GM23338 (cell line): Measurements from ENCODE around the gene GRM3. TPM values are rescaled to one million over a fixed set of nuclear protein-coding genes. Genes with fewer than 3 reads are reported as not detected.

Experiments
- ATAC-seq: fragments of 200-7000 bp; cut with Tn5 transposase; 3 replicates; pipeline ENCODE4 v1.9.1; 2020
- DNase-seq: peaks from one replicate; pipeline ENCODE4 v3.0.0-alpha.2; 2015; ENCODE audit warnings: low spot score
- H2AFZ ChIP-seq: fragments of 200-600 bp; sonication (generic); 2 replicates; pipeline ENCODE4 v1.8.0; 2016; ENCODE audit warnings: antibody characterized with exemption, mild to moderate bottlenecking, moderate library complexity
- H3F3A ChIP-seq: fragments of 200-600 bp; sonication (generic); replicated peaks from 2 replicates; pipeline ENCODE4 v1.8.0; 2017; ENCODE audit warnings: antibody characterized with exemption, mixed run types, low read depth
- H3K27ac ChIP-seq: fragments of 200-600 bp; sonication (generic); 2 replicates; pipeline ENCODE4 v1.6.1; 2016; ENCODE audit warnings: low read depth
- H3K27me3 ChIP-seq: fragments of 200-600 bp; sonication (generic); 2 replicates; pipeline ENCODE4 v1.8.0; 2016; ENCODE audit warnings: mild to moderate bottlenecking, mixed run types, moderate library complexity; ENCODE audit not compliant: insufficient read depth
- H3K36me3 ChIP-seq: fragments of 200-600 bp; sonication (generic); 2 replicates; pipeline ENCODE4 v1.8.0; 2016; ENCODE audit warnings: mild to moderate bottlenecking; ENCODE audit not compliant: insufficient read depth
- H3K4me1 ChIP-seq: fragments of 200-600 bp; sonication (generic); 2 replicates; pipeline ENCODE4 v1.8.0; 2016; ENCODE audit warnings: mild to moderate bottlenecking, moderate library complexity; ENCODE audit not compliant: insufficient read depth
- H3K4me2 ChIP-seq: fragments of 200-600 bp; sonication (generic); 2 replicates; pipeline ENCODE4 v1.7.1; 2017; ENCODE audit warnings: mixed run types
- H3K4me3 ChIP-seq: fragments of 200-600 bp; sonication (generic); 2 replicates; pipeline ENCODE4 v1.6.1; 2016; ENCODE audit warnings: mixed run types
- H3K79me2 ChIP-seq: fragments of 200-600 bp; sonication (generic); replicated peaks from 2 replicates; pipeline ENCODE4 v1.8.0; 2017; ENCODE audit warnings: mild to moderate bottlenecking; ENCODE audit not compliant: insufficient read depth
- H3K9me2 ChIP-seq: fragments of 200-600 bp; sonication (generic); 2 replicates; pipeline ENCODE4 v1.8.0; 2017; ENCODE audit not compliant: insufficient read depth
- H4K20me1 ChIP-seq: fragments of 200-600 bp; sonication (generic); replicated peaks from 2 replicates; pipeline ENCODE4 v1.8.0; 2017; ENCODE audit warnings: mild to moderate bottlenecking; ENCODE audit not compliant: insufficient read depth
- H3K27ac Mint-ChIP-seq: 2 replicates; pipeline ENCODE4 v1.8.0; 2020; ENCODE audit warnings: inconsistent platforms, mild to moderate bottlenecking, moderate library complexity, mixed read lengths
- H3K27me3 Mint-ChIP-seq: 3 replicates; pipeline ENCODE4 v1.8.0; 2022; ENCODE audit warnings: low read depth, mild to moderate bottlenecking, moderate library complexity, mixed read lengths, inconsistent platforms; ENCODE audit not compliant: insufficient read depth, poor library complexity
- H3K36me3 Mint-ChIP-seq: 3 replicates; pipeline ENCODE4 v1.8.0; 2021; ENCODE audit warnings: low read depth, mild to moderate bottlenecking, inconsistent platforms, moderate library complexity, mixed read lengths
- H3K4me1 Mint-ChIP-seq: 3 replicates; pipeline ENCODE4 v1.8.0; 2020; ENCODE audit warnings: mild to moderate bottlenecking, inconsistent platforms, mixed read lengths
- H3K4me3 Mint-ChIP-seq: 3 replicates; pipeline ENCODE4 v1.8.0; 2021; ENCODE audit warnings: moderate library complexity, mild to moderate bottlenecking, inconsistent platforms, mixed read lengths
- H3K9me3 Mint-ChIP-seq: 3 replicates; pipeline ENCODE4 v1.8.0; 2020; ENCODE audit warnings: moderate library complexity, mild to moderate bottlenecking, inconsistent platforms, mixed read lengths
- CREB1 ChIP-seq: fragments of 250-450 bp; sonication (Bioruptor Pico); IDR thresholded peaks from 2 replicates; pipeline ENCODE4 v1.5.0; 2020; ENCODE audit warnings: low read depth, mild to moderate bottlenecking, moderate library complexity
- EZH2 ChIP-seq: fragments of 200-600 bp; sonication (generic); IDR thresholded peaks from one replicate; pipeline ENCODE4 v1.8.0; 2017; ENCODE audit warnings: antibody characterized with exemption, mild to moderate bottlenecking, low read depth; ENCODE audit not compliant: unreplicated experiment
- POLR2AphosphoS5 ChIP-seq: IDR thresholded peaks from 2 replicates; pipeline ENCODE4 v1.6.1; 2016; ENCODE audit warnings: antibody characterized with exemption, low read depth
- STAT1 ChIP-seq: IDR thresholded peaks from one replicate; pipeline ENCODE4 v1.6.1; 2016; ENCODE audit warnings: antibody characterized with exemption; ENCODE audit not compliant: unreplicated experiment
- ZNF114 ChIP-seq: fragments of 250-450 bp; sonication (Bioruptor Pico); IDR thresholded peaks from 2 replicates; pipeline ENCODE4 v1.5.0; 2020; ENCODE audit warnings: mild to moderate bottlenecking, moderate library complexity
- ZNF331 ChIP-seq: fragments of 250-450 bp; sonication (Bioruptor Pico); IDR thresholded peaks from 2 replicates; pipeline ENCODE4 v1.5.0; 2020; ENCODE audit warnings: low read depth, mild to moderate bottlenecking, moderate library complexity
- polyA plus RNA-seq: library from polyadenylated mRNA; unstranded; fragments of >200 nt; fragmentation: Nextera tagmentation; extraction: Ambion mirVana; gene quantifications from 2 replicates; pipeline ENCODE4 v1.2.1, GENCODE V29; 2016
- total RNA-seq: library from RNA; depleted of rRNA; stranded (reverse); fragments of >200 nt; shearing (Covaris generic); gene quantifications from 2 replicates; pipeline ENCODE4 v1.2.3, GENCODE V29; 2014
- TF ChIP-seq, protein P1 (sequence below): IDR thresholded peaks from one replicate; pipeline ENCODE4 v1.6.1; 2018; ENCODE audit warnings: antibody characterized with exemption; ENCODE audit not compliant: unreplicated experiment
- TF ChIP-seq, protein P2 (sequence below), 2 experiments: fragments of 200-600 bp in 1 of 2; sonication (generic) in 1 of 2; conservative IDR thresholded peaks; 2 replicates each; pipeline versions ENCODE4 v1.5.1 to v1.6.1; 2016 to 2017; ENCODE audit warnings: antibody characterized with exemption in 2 of 2, low read depth in 2 of 2, mild to moderate bottlenecking in 2 of 2, moderate library complexity in 1 of 2
- TF ChIP-seq, protein P3 (sequence below): IDR thresholded peaks from 2 replicates; pipeline ENCODE4 v1.6.1; 2016; ENCODE audit warnings: antibody characterized with exemption
- TF ChIP-seq, protein P4 (sequence below): fragments of 250-450 bp; sonication (Bioruptor Pico); IDR thresholded peaks from 2 replicates; pipeline ENCODE4 v1.5.0; 2020; ENCODE audit warnings: mild to moderate bottlenecking, moderate library complexity

Gene GRM3
- total and polyA plus RNA-seq, 2 experiments from 2014 or later, result 0.79 to 1.9 TPM

DNA sequence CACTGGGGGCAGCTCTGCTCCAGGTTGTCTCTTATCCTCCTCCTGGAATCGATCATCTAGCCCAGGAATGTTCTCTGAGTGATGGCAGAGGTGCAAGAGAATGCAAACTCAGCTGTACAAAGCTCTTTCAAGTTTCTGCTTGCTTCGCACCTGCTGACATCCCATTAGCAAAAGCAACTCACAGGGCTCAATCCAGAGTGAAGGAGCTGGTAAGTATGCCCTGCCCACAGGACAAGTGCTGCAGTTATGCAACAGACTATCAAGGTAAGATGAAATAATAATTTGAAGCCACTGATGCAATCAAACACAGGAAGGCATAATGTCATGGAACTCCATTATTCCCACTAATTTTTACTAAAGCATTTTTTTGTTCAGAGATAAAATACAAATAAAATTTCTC, 122.2 kb downstream of the GRM3 start:
- ATAC-seq (no peak), DNase-seq (no peak)
- no peaks in the 10 kb centered on the region for H3F3A ChIP-seq
- no peak overlapping the region for H3K4me2 ChIP-seq
- no peaks in the 10 kb centered on the region for H3K79me2 ChIP-seq
- no peaks in the 10 kb centered on the region for H4K20me1 ChIP-seq
- Mint-ChIP-seq H3K4me3 (no peak overlapping the region), H3K27ac (no peak overlapping the region), H3K9me3 (no peaks in the 10 kb centered on the region), H3K36me3 (no peaks in the 10 kb centered on the region; the same call in 2 of the 3 replicates), H3K4me1 (peaks cover 38% of the 10 kb centered on the region), H3K27me3 (no peaks in the 10 kb centered on the region)
- no peaks in the 10 kb centered on the region for H3K27me3 ChIP-seq
- no peak overlapping the region for H3K27ac ChIP-seq
- TF ChIP-seq, protein P1, sequence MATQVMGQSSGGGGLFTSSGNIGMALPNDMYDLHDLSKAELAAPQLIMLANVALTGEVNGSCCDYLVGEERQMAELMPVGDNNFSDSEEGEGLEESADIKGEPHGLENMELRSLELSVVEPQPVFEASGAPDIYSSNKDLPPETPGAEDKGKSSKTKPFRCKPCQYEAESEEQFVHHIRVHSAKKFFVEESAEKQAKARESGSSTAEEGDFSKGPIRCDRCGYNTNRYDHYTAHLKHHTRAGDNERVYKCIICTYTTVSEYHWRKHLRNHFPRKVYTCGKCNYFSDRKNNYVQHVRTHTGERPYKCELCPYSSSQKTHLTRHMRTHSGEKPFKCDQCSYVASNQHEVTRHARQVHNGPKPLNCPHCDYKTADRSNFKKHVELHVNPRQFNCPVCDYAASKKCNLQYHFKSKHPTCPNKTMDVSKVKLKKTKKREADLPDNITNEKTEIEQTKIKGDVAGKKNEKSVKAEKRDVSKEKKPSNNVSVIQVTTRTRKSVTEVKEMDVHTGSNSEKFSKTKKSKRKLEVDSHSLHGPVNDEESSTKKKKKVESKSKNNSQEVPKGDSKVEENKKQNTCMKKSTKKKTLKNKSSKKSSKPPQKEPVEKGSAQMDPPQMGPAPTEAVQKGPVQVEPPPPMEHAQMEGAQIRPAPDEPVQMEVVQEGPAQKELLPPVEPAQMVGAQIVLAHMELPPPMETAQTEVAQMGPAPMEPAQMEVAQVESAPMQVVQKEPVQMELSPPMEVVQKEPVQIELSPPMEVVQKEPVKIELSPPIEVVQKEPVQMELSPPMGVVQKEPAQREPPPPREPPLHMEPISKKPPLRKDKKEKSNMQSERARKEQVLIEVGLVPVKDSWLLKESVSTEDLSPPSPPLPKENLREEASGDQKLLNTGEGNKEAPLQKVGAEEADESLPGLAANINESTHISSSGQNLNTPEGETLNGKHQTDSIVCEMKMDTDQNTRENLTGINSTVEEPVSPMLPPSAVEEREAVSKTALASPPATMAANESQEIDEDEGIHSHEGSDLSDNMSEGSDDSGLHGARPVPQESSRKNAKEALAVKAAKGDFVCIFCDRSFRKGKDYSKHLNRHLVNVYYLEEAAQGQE, result no peak
- no peak for TF ChIP-seq CREB1 (CRISPR knock-in tag)
- TF ChIP-seq ZNF331 (CRISPR knock-in tag), result no peak
- TF ChIP-seq POLR2AphosphoS5, result no peak
- no peak for TF ChIP-seq STAT1
- TF ChIP-seq, protein P2, sequence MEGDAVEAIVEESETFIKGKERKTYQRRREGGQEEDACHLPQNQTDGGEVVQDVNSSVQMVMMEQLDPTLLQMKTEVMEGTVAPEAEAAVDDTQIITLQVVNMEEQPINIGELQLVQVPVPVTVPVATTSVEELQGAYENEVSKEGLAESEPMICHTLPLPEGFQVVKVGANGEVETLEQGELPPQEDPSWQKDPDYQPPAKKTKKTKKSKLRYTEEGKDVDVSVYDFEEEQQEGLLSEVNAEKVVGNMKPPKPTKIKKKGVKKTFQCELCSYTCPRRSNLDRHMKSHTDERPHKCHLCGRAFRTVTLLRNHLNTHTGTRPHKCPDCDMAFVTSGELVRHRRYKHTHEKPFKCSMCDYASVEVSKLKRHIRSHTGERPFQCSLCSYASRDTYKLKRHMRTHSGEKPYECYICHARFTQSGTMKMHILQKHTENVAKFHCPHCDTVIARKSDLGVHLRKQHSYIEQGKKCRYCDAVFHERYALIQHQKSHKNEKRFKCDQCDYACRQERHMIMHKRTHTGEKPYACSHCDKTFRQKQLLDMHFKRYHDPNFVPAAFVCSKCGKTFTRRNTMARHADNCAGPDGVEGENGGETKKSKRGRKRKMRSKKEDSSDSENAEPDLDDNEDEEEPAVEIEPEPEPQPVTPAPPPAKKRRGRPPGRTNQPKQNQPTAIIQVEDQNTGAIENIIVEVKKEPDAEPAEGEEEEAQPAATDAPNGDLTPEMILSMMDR (conservative IDR thresholded peaks at IDR 0.05; ENCODE audit: low read depth in 2 of 2), result no peak
- TF ChIP-seq, protein P3, sequence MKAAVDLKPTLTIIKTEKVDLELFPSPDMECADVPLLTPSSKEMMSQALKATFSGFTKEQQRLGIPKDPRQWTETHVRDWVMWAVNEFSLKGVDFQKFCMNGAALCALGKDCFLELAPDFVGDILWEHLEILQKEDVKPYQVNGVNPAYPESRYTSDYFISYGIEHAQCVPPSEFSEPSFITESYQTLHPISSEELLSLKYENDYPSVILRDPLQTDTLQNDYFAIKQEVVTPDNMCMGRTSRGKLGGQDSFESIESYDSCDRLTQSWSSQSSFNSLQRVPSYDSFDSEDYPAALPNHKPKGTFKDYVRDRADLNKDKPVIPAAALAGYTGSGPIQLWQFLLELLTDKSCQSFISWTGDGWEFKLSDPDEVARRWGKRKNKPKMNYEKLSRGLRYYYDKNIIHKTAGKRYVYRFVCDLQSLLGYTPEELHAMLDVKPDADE, result no peak
- TF ChIP-seq, protein P4, sequence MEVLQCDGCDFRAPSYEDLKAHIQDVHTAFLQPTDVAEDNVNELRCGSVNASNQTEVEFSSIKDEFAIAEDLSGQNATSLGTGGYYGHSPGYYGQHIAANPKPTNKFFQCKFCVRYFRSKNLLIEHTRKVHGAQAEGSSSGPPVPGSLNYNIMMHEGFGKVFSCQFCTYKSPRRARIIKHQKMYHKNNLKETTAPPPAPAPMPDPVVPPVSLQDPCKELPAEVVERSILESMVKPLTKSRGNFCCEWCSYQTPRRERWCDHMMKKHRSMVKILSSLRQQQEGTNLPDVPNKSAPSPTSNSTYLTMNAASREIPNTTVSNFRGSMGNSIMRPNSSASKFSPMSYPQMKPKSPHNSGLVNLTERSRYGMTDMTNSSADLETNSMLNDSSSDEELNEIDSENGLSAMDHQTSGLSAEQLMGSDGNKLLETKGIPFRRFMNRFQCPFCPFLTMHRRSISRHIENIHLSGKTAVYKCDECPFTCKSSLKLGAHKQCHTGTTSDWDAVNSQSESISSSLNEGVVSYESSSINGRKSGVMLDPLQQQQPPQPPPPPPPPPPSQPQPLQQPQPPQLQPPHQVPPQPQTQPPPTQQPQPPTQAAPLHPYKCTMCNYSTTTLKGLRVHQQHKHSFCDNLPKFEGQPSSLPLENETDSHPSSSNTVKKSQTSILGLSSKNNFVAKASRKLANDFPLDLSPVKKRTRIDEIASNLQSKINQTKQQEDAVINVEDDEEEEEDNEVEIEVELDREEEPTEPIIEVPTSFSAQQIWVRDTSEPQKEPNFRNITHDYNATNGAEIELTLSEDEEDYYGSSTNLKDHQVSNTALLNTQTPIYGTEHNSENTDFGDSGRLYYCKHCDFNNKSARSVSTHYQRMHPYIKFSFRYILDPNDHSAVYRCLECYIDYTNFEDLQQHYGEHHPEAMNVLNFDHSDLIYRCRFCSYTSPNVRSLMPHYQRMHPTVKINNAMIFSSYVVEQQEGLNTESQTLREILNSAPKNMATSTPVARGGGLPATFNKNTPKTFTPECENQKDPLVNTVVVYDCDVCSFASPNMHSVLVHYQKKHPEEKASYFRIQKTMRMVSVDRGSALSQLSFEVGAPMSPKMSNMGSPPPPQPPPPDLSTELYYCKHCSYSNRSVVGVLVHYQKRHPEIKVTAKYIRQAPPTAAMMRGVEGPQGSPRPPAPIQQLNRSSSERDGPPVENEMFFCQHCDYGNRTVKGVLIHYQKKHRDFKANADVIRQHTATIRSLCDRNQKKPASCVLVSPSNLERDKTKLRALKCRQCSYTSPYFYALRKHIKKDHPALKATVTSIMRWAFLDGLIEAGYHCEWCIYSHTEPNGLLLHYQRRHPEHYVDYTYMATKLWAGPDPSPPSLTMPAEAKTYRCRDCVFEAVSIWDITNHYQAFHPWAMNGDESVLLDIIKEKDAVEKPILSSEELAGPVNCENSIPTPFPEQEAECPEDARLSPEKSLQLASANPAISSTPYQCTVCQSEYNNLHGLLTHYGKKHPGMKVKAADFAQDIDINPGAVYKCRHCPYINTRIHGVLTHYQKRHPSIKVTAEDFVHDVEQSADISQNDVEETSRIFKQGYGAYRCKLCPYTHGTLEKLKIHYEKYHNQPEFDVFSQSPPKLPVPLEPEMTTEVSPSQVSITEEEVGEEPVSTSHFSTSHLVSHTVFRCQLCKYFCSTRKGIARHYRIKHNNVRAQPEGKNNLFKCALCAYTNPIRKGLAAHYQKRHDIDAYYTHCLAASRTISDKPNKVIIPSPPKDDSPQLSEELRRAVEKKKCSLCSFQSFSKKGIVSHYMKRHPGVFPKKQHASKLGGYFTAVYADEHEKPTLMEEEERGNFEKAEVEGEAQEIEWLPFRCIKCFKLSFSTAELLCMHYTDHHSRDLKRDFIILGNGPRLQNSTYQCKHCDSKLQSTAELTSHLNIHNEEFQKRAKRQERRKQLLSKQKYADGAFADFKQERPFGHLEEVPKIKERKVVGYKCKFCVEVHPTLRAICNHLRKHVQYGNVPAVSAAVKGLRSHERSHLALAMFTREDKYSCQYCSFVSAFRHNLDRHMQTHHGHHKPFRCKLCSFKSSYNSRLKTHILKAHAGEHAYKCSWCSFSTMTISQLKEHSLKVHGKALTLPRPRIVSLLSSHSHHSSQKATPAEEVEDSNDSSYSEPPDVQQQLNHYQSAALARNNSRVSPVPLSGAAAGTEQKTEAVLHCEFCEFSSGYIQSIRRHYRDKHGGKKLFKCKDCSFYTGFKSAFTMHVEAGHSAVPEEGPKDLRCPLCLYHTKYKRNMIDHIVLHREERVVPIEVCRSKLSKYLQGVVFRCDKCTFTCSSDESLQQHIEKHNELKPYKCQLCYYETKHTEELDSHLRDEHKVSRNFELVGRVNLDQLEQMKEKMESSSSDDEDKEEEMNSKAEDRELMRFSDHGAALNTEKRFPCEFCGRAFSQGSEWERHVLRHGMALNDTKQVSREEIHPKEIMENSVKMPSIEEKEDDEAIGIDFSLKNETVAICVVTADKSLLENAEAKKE (CRISPR knock-in tag), result no peak
- no peak for TF ChIP-seq EZH2
- no peak for TF ChIP-seq ZNF114 (CRISPR knock-in tag)
- no peak overlapping the region for H3K4me3 ChIP-seq
- H3K4me1 ChIP-seq, result peaks cover 25% of the 10 kb centered on the region
- no peak overlapping the region for H2AFZ ChIP-seq
- peaks cover 5% of the 10 kb centered on the region; the same call in 1 of the 2 replicates for H3K9me2 ChIP-seq
- no peaks in the 10 kb centered on the region for H3K36me3 ChIP-seq
